Lower lobe of right lung (tissue), 2 donors: ENCODE data around the gene RPL37A. TPM values are rescaled to one million over a fixed set of nuclear protein-coding genes. Genes with fewer than 3 reads are reported as not detected.

Experiments used
- ATAC-seq, 2 donors: fragments of 200-7000 bp; cut with Tn5 transposase; one replicate each; pipeline ENCODE4 v1.9.1; 2020 to 2022; ENCODE audit warnings: mild to moderate bottlenecking in 2 of 2, moderate library complexity in 2 of 2
- DNase-seq: peaks from one replicate; pipeline ENCODE4 v3.0.0-alpha.2; 2020
- H3K27ac ChIP-seq: fragments of 200-600 bp; one replicate; pipeline ENCODE4 v1.8.0; 2022
- H3K27me3 ChIP-seq: fragments of 200-600 bp; one replicate; pipeline ENCODE4 v1.8.0; 2022; ENCODE audit warnings: low read depth
- H3K36me3 ChIP-seq: fragments of 200-600 bp; one replicate; pipeline ENCODE4 v1.8.0; 2022; ENCODE audit warnings: mild to moderate bottlenecking
- H3K4me1 ChIP-seq: fragments of 200-600 bp; one replicate; pipeline ENCODE4 v1.8.0; 2022
- H3K4me3 ChIP-seq: fragments of 200-600 bp; one replicate; pipeline ENCODE4 v1.8.0; 2022; ENCODE audit warnings: mild to moderate bottlenecking
- H3K9me3 ChIP-seq: fragments of 200-600 bp; one replicate; pipeline ENCODE4 v1.8.0; 2022
- CTCF ChIP-seq: fragments of 200-600 bp; IDR thresholded peaks from one replicate; pipeline ENCODE4 v1.8.0; 2022; ENCODE audit warnings: antibody characterized with exemption, mild to moderate bottlenecking
- intact Hi-C: fragments of 100-400 bp; cut with DNase I; formaldehyde crosslinking; loops from one replicate; pipeline ENCODE4 v1.11.0; 2022
- long read RNA-seq: library from polyadenylated mRNA; unstranded; transcript quantifications from one replicate; pipeline ENCODE4 v2.0.0, GENCODE V29; 2021
- total RNA-seq: library from RNA; stranded (reverse); fragmentation: NEBNext Ultra II Directional; extraction: Animal tissue kit (Norgen Biotek cat#: 25700); gene quantifications from one replicate; pipeline ENCODE4 v1.2.1, GENCODE V29; 2021
- donor health status: DM: no; HTN: yes; CAD: no; lungs with severe emphysema.

RPL37A gene
- 1,974 TPM for total RNA-seq
- long read RNA-seq, transcript RPL37A-201 (3 exons, 742 nt) = minor isoform, 22 of 121 reads
- long read RNA-seq, transcript RPL37A-210 (4 exons, 3,647 nt) = major isoform, 98 of 121 reads
- long read RNA-seq, partial matches to known transcripts = 1 of 121 reads
- long read RNA-seq, other reads (novel, unspliced or antisense) = 0 of 121 reads

- H3K27ac ChIP-seq = peak within 1 kb of the TSS; percentile 86
- ATAC-seq (peak; percentile 98 to 99), DNase-seq (peak; percentile 95)
- H3K36me3 ChIP-seq = peaks cover 43% of the 10 kb centered on the region
- H3K4me1 ChIP-seq = peaks cover 27% of the 10 kb centered on the region
- no peaks in the 10 kb centered on the region for H3K27me3 ChIP-seq
- intact Hi-C loops = no loop called here
- TF ChIP-seq CTCF = no peak
- H3K4me3 ChIP-seq = peak within 1 kb of the TSS; percentile 90
- no peaks in the 10 kb centered on the region for H3K9me3 ChIP-seq
Measured at GRCh38 chr2:216498379-216499352, at the start of gene RPL37A. RPL37A (plus strand) TSS chr2:216498844; CDS start chr2:216498875, 31 bp downstream.

- no peak for TF ChIP-seq CTCF
- H3K4me3 ChIP-seq = no peak overlapping the region
- H3K27me3 ChIP-seq = no peaks in the 10 kb centered on the region
- no peak overlapping the region for H3K27ac ChIP-seq
- DNase-seq (no peak), ATAC-seq (no peak)
- H3K9me3 ChIP-seq = no peaks in the 10 kb centered on the region
- H3K4me1 ChIP-seq = no peaks in the 10 kb centered on the region
- H3K36me3 ChIP-seq = peaks cover 99% of the 10 kb centered on the region
- intact Hi-C loops = no loop called here
Measured at GRCh38 chr2:216450346-216450745, 48.3 kb upstream of the RPL37A start.

- no peak for DNase-seq
Measured at GRCh38 chr2:216450784-216451183, 47.9 kb upstream of the RPL37A start.

GRCh38 chr2:216453955-216454614 is 44.6 kb upstream of the RPL37A start:
- no peak for ATAC-seq
- no peak overlapping the region for H3K4me3 ChIP-seq
- no peaks in the 10 kb centered on the region for H3K9me3 ChIP-seq
- TF ChIP-seq CTCF = no peak
- no peak for DNase-seq
- no peak overlapping the region for H3K27ac ChIP-seq
- intact Hi-C loops = no loop called here
- no peaks in the 10 kb centered on the region for H3K27me3 ChIP-seq
- no peaks in the 10 kb centered on the region for H3K4me1 ChIP-seq
- H3K36me3 ChIP-seq = peaks cover 64% of the 10 kb centered on the region

More at GRCh38 chr2:216450784-216451183, 47.9 kb upstream of the RPL37A start:
- intact Hi-C loops = no loop called here
- Histone ChIP-seq H3K9me3 (no peaks in the 10 kb centered on the region), H3K36me3 (peaks cover 97% of the 10 kb centered on the region), H3K4me1 (no peaks in the 10 kb centered on the region), H3K27me3 (no peaks in the 10 kb centered on the region), H3K27ac (no peak overlapping the region), H3K4me3 (no peak overlapping the region)
- TF ChIP-seq CTCF = no peak
- ATAC-seq = no peak

GRCh38 chr2:216463148-216463547 is 35.5 kb upstream of the RPL37A start:
- Histone ChIP-seq H3K27ac (no peak overlapping the region), H3K36me3 (peaks cover 22% of the 10 kb centered on the region), H3K9me3 (no peaks in the 10 kb centered on the region), H3K27me3 (no peaks in the 10 kb centered on the region), H3K4me3 (no peak overlapping the region), H3K4me1 (no peaks in the 10 kb centered on the region)
- intact Hi-C loops = no loop called here
- ATAC-seq (no peak), DNase-seq (no peak)
- TF ChIP-seq CTCF = no peak
